ENCODE data around the gene MB21D2.
"Not testable (repeated sequence)": the region's sequence is repeated elsewhere in the genome, so short reads cannot be mapped to it uniquely, and the experiment has no call there.

The MB21D2 gene

GRCh38 chr3:192864941-192865340 is 52.7 kb downstream of the MB21D2 start:
- Histone ChIP-seq H3K4me3 (ENCODE audit: low read length) (no peak overlapping the region), H3K9me3 (ENCODE audit: control insufficient read depth, low read length) (no peaks in the 10 kb centered on the region), H3K27me3 (ENCODE audit: control insufficient read depth, insufficient read depth, low read length) (no peaks in the 10 kb centered on the region), H3K4me1 (ENCODE audit: control insufficient read depth, insufficient read depth, low read length) (peaks cover 11% of the 10 kb centered on the region), H3K9ac (ENCODE audit: low read length) (no peak overlapping the region), H3K36me3 (ENCODE audit: control insufficient read depth, insufficient read depth, low read length) (no peaks in the 10 kb centered on the region)

- H3K4me3 ChIP-seq (ENCODE audit: low read length): no peak overlapping the region
- no peak overlapping the region for H3K9ac ChIP-seq (ENCODE audit: low read length)
- peaks cover 11% of the 10 kb centered on the region for H3K4me1 ChIP-seq (ENCODE audit: control insufficient read depth, insufficient read depth, low read length)
- no peaks in the 10 kb centered on the region for H3K9me3 ChIP-seq (ENCODE audit: control insufficient read depth, low read length)
- no peaks in the 10 kb centered on the region for H3K36me3 ChIP-seq (ENCODE audit: control insufficient read depth, insufficient read depth, low read length)
- no peaks in the 10 kb centered on the region for H3K27me3 ChIP-seq (ENCODE audit: control insufficient read depth, insufficient read depth, low read length)
These were observed 54.6 kb downstream of the MB21D2 start for GRCh38 chr3:192863091-192863420.

GRCh38 chr3:192862408-192863090 is 55.1 kb downstream of the MB21D2 start:
- no peaks in the 10 kb centered on the region for H3K36me3 ChIP-seq (ENCODE audit: control insufficient read depth, insufficient read depth, low read length)
- H3K27me3 ChIP-seq (ENCODE audit: control insufficient read depth, insufficient read depth, low read length): no peaks in the 10 kb centered on the region
- H3K4me3 ChIP-seq (ENCODE audit: low read length): no peak overlapping the region
- peaks cover 11% of the 10 kb centered on the region for H3K4me1 ChIP-seq (ENCODE audit: control insufficient read depth, insufficient read depth, low read length)
- no peaks in the 10 kb centered on the region for H3K9me3 ChIP-seq (ENCODE audit: control insufficient read depth, low read length)
- H3K9ac ChIP-seq (ENCODE audit: low read length): no peak overlapping the region

DNA sequence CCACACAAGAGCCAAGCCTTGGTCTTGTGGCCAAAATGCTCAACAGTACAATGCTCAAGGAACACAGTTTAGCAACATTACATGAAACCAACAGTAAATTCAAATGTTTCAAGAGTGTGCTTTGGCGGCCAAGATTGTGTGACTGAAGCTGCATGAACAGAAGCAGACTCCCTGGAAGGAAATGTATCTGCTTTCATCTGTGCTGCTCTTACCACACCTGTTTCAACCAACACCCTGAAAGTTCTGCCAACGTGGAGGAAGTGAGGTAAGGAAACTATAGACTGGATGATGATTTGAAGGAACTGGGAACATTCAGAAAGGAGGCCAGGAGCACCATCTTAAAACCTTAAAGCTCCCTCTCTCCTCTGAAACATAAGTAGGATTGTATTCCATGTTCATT is 55.7 kb downstream of the MB21D2 start:
- Histone ChIP-seq H3K9ac (ENCODE audit: low read length) (no peak overlapping the region), H3K9me3 (ENCODE audit: control insufficient read depth, low read length) (no peaks in the 10 kb centered on the region), H3K4me1 (ENCODE audit: control insufficient read depth, insufficient read depth, low read length) (peaks cover 11% of the 10 kb centered on the region), H3K4me3 (ENCODE audit: low read length) (no peak overlapping the region), H3K36me3 (ENCODE audit: control insufficient read depth, insufficient read depth, low read length) (no peaks in the 10 kb centered on the region), H3K27me3 (ENCODE audit: control insufficient read depth, insufficient read depth, low read length) (no peaks in the 10 kb centered on the region)

DNA sequence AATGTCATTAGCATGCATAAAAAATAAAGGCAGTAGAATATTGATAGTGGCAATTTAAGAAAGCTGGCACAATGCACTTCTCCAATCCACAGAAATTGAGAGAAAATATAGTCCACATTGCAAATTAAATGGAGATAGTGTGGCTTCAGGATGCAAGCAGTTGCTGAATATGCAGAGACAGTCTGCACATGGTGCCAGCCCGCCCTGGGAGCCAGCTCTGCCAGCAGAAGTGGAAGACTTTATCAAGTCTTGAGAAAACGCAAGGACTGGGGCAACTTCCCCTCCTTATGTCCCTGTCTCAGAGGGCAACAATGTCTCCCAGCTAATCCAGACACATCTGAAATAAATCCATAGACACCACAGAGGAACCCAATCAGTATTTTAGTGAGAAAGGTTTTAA is 57.2 kb downstream of the MB21D2 start:
- Histone ChIP-seq H3K9ac (ENCODE audit: low read length) (no peak overlapping the region), H3K27me3 (ENCODE audit: control insufficient read depth, insufficient read depth, low read length) (no peaks in the 10 kb centered on the region), H3K4me3 (ENCODE audit: low read length) (no peak overlapping the region), H3K36me3 (ENCODE audit: control insufficient read depth, insufficient read depth, low read length) (no peaks in the 10 kb centered on the region), H3K4me1 (ENCODE audit: control insufficient read depth, insufficient read depth, low read length) (peaks cover 11% of the 10 kb centered on the region), H3K9me3 (ENCODE audit: control insufficient read depth, low read length) (no peaks in the 10 kb centered on the region)

- Histone ChIP-seq H3K27me3 (ENCODE audit: control insufficient read depth, insufficient read depth, low read length) (no peaks in the 10 kb centered on the region), H3K4me3 (ENCODE audit: low read length) (no peak overlapping the region), H3K9me3 (ENCODE audit: control insufficient read depth, low read length) (no peaks in the 10 kb centered on the region), H3K9ac (ENCODE audit: low read length) (no peak overlapping the region), H3K36me3 (ENCODE audit: control insufficient read depth, insufficient read depth, low read length) (no peaks in the 10 kb centered on the region), H3K4me1 (ENCODE audit: control insufficient read depth, insufficient read depth, low read length) (peaks cover 11% of the 10 kb centered on the region)
These were observed 58.6 kb downstream of the MB21D2 start for GRCh38 chr3:192858849-192859585.

GRCh38 chr3:192857260-192857661 is 60.4 kb downstream of the MB21D2 start:
- Histone ChIP-seq H3K9ac (ENCODE audit: low read length) (no peak overlapping the region), H3K4me1 (ENCODE audit: control insufficient read depth, insufficient read depth, low read length) (peaks cover 16% of the 10 kb centered on the region), H3K9me3 (ENCODE audit: control insufficient read depth, low read length) (no peaks in the 10 kb centered on the region), H3K36me3 (ENCODE audit: control insufficient read depth, insufficient read depth, low read length) (no peaks in the 10 kb centered on the region), H3K4me3 (ENCODE audit: low read length) (no peak overlapping the region), H3K27me3 (ENCODE audit: control insufficient read depth, insufficient read depth, low read length) (no peaks in the 10 kb centered on the region)

- no peaks in the 10 kb centered on the region for H3K27me3 ChIP-seq (ENCODE audit: control insufficient read depth, insufficient read depth, low read length)
- H3K9ac ChIP-seq (ENCODE audit: low read length): no peak overlapping the region
- no peaks in the 10 kb centered on the region for H3K9me3 ChIP-seq (ENCODE audit: control insufficient read depth, low read length)
- peaks cover 29% of the 10 kb centered on the region for H3K4me1 ChIP-seq (ENCODE audit: control insufficient read depth, insufficient read depth, low read length)
- no peaks in the 10 kb centered on the region for H3K36me3 ChIP-seq (ENCODE audit: control insufficient read depth, insufficient read depth, low read length)
- H3K4me3 ChIP-seq (ENCODE audit: low read length): no peak overlapping the region
These were observed 62.2 kb downstream of the MB21D2 start for GRCh38 chr3:192855434-192855833.

- Histone ChIP-seq H3K4me1 (ENCODE audit: control insufficient read depth, insufficient read depth, low read length) (peaks cover 54% of the 10 kb centered on the region), H3K27me3 (ENCODE audit: control insufficient read depth, insufficient read depth, low read length) (no peaks in the 10 kb centered on the region), H3K9ac (ENCODE audit: low read length) (no peak overlapping the region), H3K9me3 (ENCODE audit: control insufficient read depth, low read length) (no peaks in the 10 kb centered on the region), H3K4me3 (ENCODE audit: low read length) (no peak overlapping the region), H3K36me3 (ENCODE audit: control insufficient read depth, insufficient read depth, low read length) (no peaks in the 10 kb centered on the region)
These were observed 65.8 kb downstream of the MB21D2 start for GRCh38 chr3:192851821-192852372.

DNA sequence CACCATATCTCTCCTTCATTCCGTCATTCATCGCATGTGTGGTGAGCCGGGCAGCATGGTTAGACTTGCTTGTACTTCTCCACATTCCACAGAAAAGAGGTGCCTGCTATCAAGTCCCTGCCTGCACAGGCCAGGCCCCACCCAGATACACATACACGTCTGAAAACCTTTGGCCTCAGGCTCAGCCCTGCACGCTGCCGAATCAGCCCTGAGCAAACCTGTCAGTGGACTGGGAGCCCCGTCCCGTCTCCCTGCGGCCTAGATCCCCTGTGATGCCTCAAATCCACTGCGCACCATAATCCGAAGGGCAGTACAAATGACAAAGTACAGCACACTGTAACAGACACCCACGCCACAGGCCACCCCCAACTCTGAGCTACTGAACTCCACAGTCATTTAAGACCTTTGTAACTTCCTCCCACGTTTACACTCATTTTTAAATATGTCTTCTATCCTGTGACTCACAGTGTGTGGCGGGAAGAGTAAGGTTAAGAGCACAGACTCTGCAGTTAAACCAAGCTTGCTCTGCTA is 67.1 kb downstream of the MB21D2 start:
- Histone ChIP-seq H3K36me3 (ENCODE audit: control insufficient read depth, insufficient read depth, low read length) (no peaks in the 10 kb centered on the region), H3K4me1 (ENCODE audit: control insufficient read depth, insufficient read depth, low read length) (peaks cover 62% of the 10 kb centered on the region), H3K27me3 (ENCODE audit: control insufficient read depth, insufficient read depth, low read length) (no peaks in the 10 kb centered on the region), H3K9ac (ENCODE audit: low read length) (no peak overlapping the region), H3K9me3 (ENCODE audit: control insufficient read depth, low read length) (no peaks in the 10 kb centered on the region), H3K4me3 (ENCODE audit: low read length) (no peak overlapping the region)

DNA sequence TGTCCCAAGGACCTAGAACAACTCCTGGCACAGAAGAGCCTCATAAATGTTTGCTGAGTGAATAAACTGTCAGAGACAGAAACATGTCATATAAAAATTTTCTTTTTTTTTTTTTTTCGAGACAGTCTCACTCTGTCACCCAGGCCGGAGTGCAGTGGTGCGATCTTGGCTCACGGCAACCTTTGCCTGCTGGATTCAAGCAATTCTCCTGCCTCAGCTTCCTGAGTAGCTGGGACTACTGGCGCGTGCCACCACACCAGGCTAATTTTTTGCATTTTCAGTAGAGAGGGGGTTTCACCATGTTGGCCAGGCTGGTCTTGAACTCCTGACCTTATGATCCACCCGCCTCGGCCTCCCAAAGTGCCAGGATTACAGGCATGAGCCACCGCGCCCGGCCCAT is 67.8 kb downstream of the MB21D2 start:
- H3K36me3 ChIP-seq (ENCODE audit: control insufficient read depth, insufficient read depth, low read length); H3K9me3 ChIP-seq (ENCODE audit: control insufficient read depth, low read length); H3K27me3 ChIP-seq (ENCODE audit: control insufficient read depth, insufficient read depth, low read length); H3K9ac ChIP-seq (ENCODE audit: low read length); H3K4me3 ChIP-seq (ENCODE audit: low read length): not testable (repeated sequence)
- peaks cover 69% of the 10 kb centered on the region for H3K4me1 ChIP-seq (ENCODE audit: control insufficient read depth, insufficient read depth, low read length)

Data from mucosa of stomach (tissue), 1 donor.